Neural cell (in vitro differentiated cells): ENCODE results near the gene C4A.
"Not testable (repeated sequence)": the region's sequence is repeated elsewhere in the genome, so short reads cannot be mapped to it uniquely, and the experiment has no call there.

Experiments
- EZH2 ChIP-seq: fragments of 200-600, 300-800 bp; shearing (Covaris generic), sonication (generic); IDR thresholded peaks from 2 replicates; pipeline ENCODE4 v1.6.1; 2014; ENCODE audit warnings: antibody characterized with exemption, low read length, borderline replicate concordance, mild to moderate bottlenecking; ENCODE audit not compliant: insufficient read depth, poor library complexity, severe bottlenecking
- MXI1 ChIP-seq: fragments of 450-650 bp; conservative IDR thresholded peaks from 2 replicates; pipeline ENCODE4 v1.6.1; 2014; ENCODE audit warnings: antibody characterized with exemption, mild to moderate bottlenecking; ENCODE audit not compliant: poor library complexity, severe bottlenecking
- POLR2AphosphoS5 ChIP-seq: IDR thresholded peaks from 2 replicates; pipeline ENCODE4 v1.6.1; 2012
- SMC3 ChIP-seq: fragments of 450-650 bp; conservative IDR thresholded peaks from 2 replicates; pipeline ENCODE4 v1.6.1; 2014; ENCODE audit warnings: antibody characterized with exemption, mild to moderate bottlenecking, moderate library complexity; ENCODE audit not compliant: poor library complexity
- TF ChIP-seq, protein P1 (sequence below): fragments of 450-650 bp; IDR thresholded peaks from 2 replicates; pipeline ENCODE4 v1.5.1; 2014; ENCODE audit warnings: antibody characterized with exemption, mild to moderate bottlenecking, moderate library complexity; ENCODE audit not compliant: poor library complexity, severe bottlenecking
- TF ChIP-seq, protein P2 (sequence below): IDR thresholded peaks from 2 replicates; pipeline ENCODE4 v1.6.1; 2012; ENCODE audit warnings: borderline replicate concordance

DNA sequence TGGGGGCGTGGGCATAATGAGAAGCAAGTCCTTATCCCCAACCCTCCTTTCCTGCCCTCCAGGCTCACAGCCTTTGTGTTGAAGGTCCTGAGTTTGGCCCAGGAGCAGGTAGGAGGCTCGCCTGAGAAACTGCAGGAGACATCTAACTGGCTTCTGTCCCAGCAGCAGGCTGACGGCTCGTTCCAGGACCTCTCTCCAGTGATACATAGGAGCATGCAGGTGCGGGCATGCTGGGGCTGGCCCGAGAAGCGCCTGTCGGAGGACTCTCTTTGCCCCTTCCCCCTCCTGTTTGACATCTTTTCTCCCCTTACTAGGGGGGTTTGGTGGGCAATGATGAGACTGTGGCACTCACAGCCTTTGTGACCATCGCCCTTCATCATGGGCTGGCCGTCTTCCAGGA is 46.8 kb downstream of the C4A start:
- TF ChIP-seq EZH2, SMC3, POLR2AphosphoS5, MXI1: not testable (repeated sequence)
- TF ChIP-seq, protein P1, sequence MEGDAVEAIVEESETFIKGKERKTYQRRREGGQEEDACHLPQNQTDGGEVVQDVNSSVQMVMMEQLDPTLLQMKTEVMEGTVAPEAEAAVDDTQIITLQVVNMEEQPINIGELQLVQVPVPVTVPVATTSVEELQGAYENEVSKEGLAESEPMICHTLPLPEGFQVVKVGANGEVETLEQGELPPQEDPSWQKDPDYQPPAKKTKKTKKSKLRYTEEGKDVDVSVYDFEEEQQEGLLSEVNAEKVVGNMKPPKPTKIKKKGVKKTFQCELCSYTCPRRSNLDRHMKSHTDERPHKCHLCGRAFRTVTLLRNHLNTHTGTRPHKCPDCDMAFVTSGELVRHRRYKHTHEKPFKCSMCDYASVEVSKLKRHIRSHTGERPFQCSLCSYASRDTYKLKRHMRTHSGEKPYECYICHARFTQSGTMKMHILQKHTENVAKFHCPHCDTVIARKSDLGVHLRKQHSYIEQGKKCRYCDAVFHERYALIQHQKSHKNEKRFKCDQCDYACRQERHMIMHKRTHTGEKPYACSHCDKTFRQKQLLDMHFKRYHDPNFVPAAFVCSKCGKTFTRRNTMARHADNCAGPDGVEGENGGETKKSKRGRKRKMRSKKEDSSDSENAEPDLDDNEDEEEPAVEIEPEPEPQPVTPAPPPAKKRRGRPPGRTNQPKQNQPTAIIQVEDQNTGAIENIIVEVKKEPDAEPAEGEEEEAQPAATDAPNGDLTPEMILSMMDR = not testable (repeated sequence)
- TF ChIP-seq, protein P2, sequence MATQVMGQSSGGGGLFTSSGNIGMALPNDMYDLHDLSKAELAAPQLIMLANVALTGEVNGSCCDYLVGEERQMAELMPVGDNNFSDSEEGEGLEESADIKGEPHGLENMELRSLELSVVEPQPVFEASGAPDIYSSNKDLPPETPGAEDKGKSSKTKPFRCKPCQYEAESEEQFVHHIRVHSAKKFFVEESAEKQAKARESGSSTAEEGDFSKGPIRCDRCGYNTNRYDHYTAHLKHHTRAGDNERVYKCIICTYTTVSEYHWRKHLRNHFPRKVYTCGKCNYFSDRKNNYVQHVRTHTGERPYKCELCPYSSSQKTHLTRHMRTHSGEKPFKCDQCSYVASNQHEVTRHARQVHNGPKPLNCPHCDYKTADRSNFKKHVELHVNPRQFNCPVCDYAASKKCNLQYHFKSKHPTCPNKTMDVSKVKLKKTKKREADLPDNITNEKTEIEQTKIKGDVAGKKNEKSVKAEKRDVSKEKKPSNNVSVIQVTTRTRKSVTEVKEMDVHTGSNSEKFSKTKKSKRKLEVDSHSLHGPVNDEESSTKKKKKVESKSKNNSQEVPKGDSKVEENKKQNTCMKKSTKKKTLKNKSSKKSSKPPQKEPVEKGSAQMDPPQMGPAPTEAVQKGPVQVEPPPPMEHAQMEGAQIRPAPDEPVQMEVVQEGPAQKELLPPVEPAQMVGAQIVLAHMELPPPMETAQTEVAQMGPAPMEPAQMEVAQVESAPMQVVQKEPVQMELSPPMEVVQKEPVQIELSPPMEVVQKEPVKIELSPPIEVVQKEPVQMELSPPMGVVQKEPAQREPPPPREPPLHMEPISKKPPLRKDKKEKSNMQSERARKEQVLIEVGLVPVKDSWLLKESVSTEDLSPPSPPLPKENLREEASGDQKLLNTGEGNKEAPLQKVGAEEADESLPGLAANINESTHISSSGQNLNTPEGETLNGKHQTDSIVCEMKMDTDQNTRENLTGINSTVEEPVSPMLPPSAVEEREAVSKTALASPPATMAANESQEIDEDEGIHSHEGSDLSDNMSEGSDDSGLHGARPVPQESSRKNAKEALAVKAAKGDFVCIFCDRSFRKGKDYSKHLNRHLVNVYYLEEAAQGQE = not testable (repeated sequence)
